ENCODE measurements around the gene CIAPIN1. TPM values are rescaled to one million over a fixed set of nuclear protein-coding genes. Genes with fewer than 3 reads are reported as not detected.

Gene CIAPIN1
- total and polyA plus RNA-seq, 2 of the 4 experiments (the other 2 are of a cell fraction), result 41.6 to 47.7 TPM

- WGBS, 2 experiments (ENCODE audit: extremely low coverage in 2 of 2, insufficient read length in 1 of 2), result 98% methylated on average over 9 of the region's 16 CpGs; no CpG with 5 or more reads in 1 of the 2 experiments
- no peak overlapping the region for H2BK15ac ChIP-seq (ENCODE audit: low read depth, low read length)
- H3K27ac ChIP-seq (ENCODE audit: insufficient read depth, low read length), result no peak overlapping the region
- no peaks in the 10 kb centered on the region for H3K9me1 ChIP-seq (ENCODE audit: insufficient read depth, low read length)
- intact Hi-C loops (cut with micrococcal nuclease) (no loop called here), in situ Hi-C loops (cut with MboI; ENCODE audit: low sequenced_read_pairs) (no loop called here), dilution Hi-C loops (cut with HindIII; ENCODE audit: low sequenced_read_pairs, unreplicated experiment) (no loop called here)
- H2AK5ac ChIP-seq (ENCODE audit: low read depth, low read length), result no peak overlapping the region
- peaks cover 5% of the 10 kb centered on the region; the same call in 1 of the 2 replicates for H3K4me1 ChIP-seq (ENCODE audit: control insufficient read depth, insufficient read depth, low read length)
- no peak overlapping the region for H4K5ac ChIP-seq (ENCODE audit: low read depth, low read length)
- H4K8ac ChIP-seq (ENCODE audit: low read depth in 2 of 2, low read length in 2 of 2), result no peak overlapping the region
- no peaks in the 10 kb centered on the region for H3K9me3 ChIP-seq (ENCODE audit: control insufficient read depth, insufficient read depth, low read length)
- no peak overlapping the region for H3K18ac ChIP-seq (ENCODE audit: low read depth, low read length)
- no peak overlapping the region for H2BK20ac ChIP-seq (ENCODE audit: low read depth, low read length)
- no peak for DNase-seq
- no peak overlapping the region for H2BK5ac ChIP-seq (ENCODE audit: low read depth, low read length, poor library complexity, severe bottlenecking)
- no peak overlapping the region for H3K4ac ChIP-seq (ENCODE audit: low read depth, low read length)
- TF ChIP-seq SMC3 (IDR thresholded peaks at IDR 0.05; ENCODE audit: low read depth, low read length), result no peak
- TF ChIP-seq CEBPB (IDR thresholded peaks at IDR 0.05; ENCODE audit: low read depth, low read length), result no peak
- no peak for TF ChIP-seq MAFK (IDR thresholded peaks at IDR 0.05; ENCODE audit: low read depth, low read length)
- H3K27me3 ChIP-seq (ENCODE audit: control insufficient read depth, insufficient read depth, low read length), result peaks cover 10% of the 10 kb centered on the region
- H2AK9ac ChIP-seq (replicated peaks; ENCODE audit: low read depth, low read length, poor library complexity), result no peak overlapping the region
- no peak overlapping the region for H3K4me3 ChIP-seq (ENCODE audit: insufficient read depth, low read depth, low read length)
- H4K20me1 ChIP-seq (ENCODE audit: insufficient read depth, low read length), result no peaks in the 10 kb centered on the region
- no peak overlapping the region for H2BK120ac ChIP-seq (ENCODE audit: low read depth, low read length)
- ChIA-PET POLR2A (ENCODE audit: unreplicated experiment) (no interaction called here), CTCF (no interaction called here)
- H3K79me1 ChIP-seq (ENCODE audit: low read depth in 1 of 2, low read length in 2 of 2), result no peaks in the 10 kb centered on the region
- no peak overlapping the region for H2AFZ ChIP-seq (replicated peaks; ENCODE audit: low read length, poor library complexity)
- H3K36me3 ChIP-seq (ENCODE audit: control insufficient read depth, insufficient read depth, low read length), result no peaks in the 10 kb centered on the region
- no peak for ATAC-seq (ENCODE audit: low read depth)
- no peak overlapping the region for H3K4me2 ChIP-seq (ENCODE audit: low read depth, low read length)
- no peak overlapping the region for H3K23ac ChIP-seq (ENCODE audit: low read depth, low read length)
- H3K9ac ChIP-seq (ENCODE audit: low read depth, low read length), result no peak overlapping the region
- no peak overlapping the region for H4K91ac ChIP-seq (ENCODE audit: insufficient read depth, low read depth, low read length)
- BruUV-seq (replicated peaks), result no TSS peak
- no peak overlapping the region for H3K14ac ChIP-seq (replicated peaks; ENCODE audit: low read depth, low read length)
- H3K56ac ChIP-seq (ENCODE audit: extremely low read depth, insufficient read depth, low read length), result no peak overlapping the region
Measured at GRCh38 chr16:57382535-57383275, 64.5 kb downstream of the CIAPIN1 start.
